ENCODE results near the gene SNU13. TPM values are rescaled to one million over a fixed set of nuclear protein-coding genes. Genes with fewer than 3 reads are reported as not detected.

Gene SNU13
- total and polyA plus RNA-seq, 2 of the 4 experiments (the other 2 are of a cell fraction), result 122 to 185 TPM

- H3K27me3 ChIP-seq (ENCODE audit: control insufficient read depth, insufficient read depth, low read length), result peaks cover 7% of the 10 kb centered on the region
- no peak overlapping the region for H2BK120ac ChIP-seq (ENCODE audit: low read depth, low read length)
- ChIA-PET POLR2A (ENCODE audit: unreplicated experiment) (interaction anchor here (0.5 kb wide), 1 partner anchor 221 kb away, joined by 3 read pairs; no protein-coding TSS in a partner anchor), CTCF (no interaction called here)
- no peak overlapping the region for H3K4me3 ChIP-seq (ENCODE audit: insufficient read depth, low read depth, low read length)
- H4K5ac ChIP-seq (ENCODE audit: low read depth, low read length), result no peak overlapping the region
- in situ Hi-C loops (cut with MboI; ENCODE audit: low sequenced_read_pairs) (no loop called here), dilution Hi-C loops (cut with HindIII; ENCODE audit: low sequenced_read_pairs, unreplicated experiment) (no loop called here), intact Hi-C loops (cut with micrococcal nuclease) (no loop called here)
- no peak overlapping the region for H3K23ac ChIP-seq (ENCODE audit: low read depth, low read length)
- H3K4me2 ChIP-seq (ENCODE audit: low read depth, low read length), result no peak overlapping the region
- no peak overlapping the region for H2BK20ac ChIP-seq (ENCODE audit: low read depth, low read length)
- no peak overlapping the region for H3K27ac ChIP-seq (ENCODE audit: insufficient read depth, low read length)
- no peaks in the 10 kb centered on the region for H3K9me1 ChIP-seq (ENCODE audit: insufficient read depth, low read length)
- H3K4ac ChIP-seq (ENCODE audit: low read depth, low read length), result no peak overlapping the region
- H2AK5ac ChIP-seq (ENCODE audit: low read depth, low read length), result no peak overlapping the region
- no peaks in the 10 kb centered on the region for H3K9me3 ChIP-seq (ENCODE audit: control insufficient read depth, insufficient read depth, low read length)
- H3K36me3 ChIP-seq (ENCODE audit: control insufficient read depth, insufficient read depth, low read length), result no peaks in the 10 kb centered on the region
- no peak overlapping the region for H3K9ac ChIP-seq (ENCODE audit: low read depth, low read length)
- no peak overlapping the region for H3K56ac ChIP-seq (ENCODE audit: extremely low read depth, insufficient read depth, low read length)
- H3K18ac ChIP-seq (ENCODE audit: low read depth, low read length), result no peak overlapping the region
- TF ChIP-seq CHD1 (IDR thresholded peaks at IDR 0.05; ENCODE audit: low read depth, low read length), result no peak
- no peak for TF ChIP-seq CTCF (conservative IDR thresholded peaks at IDR 0.05; ENCODE audit: low read depth, low read length)
- no peak for TF ChIP-seq USF2 (IDR thresholded peaks at IDR 0.05; ENCODE audit: low read depth, low read length)
- TF ChIP-seq MAZ (IDR thresholded peaks at IDR 0.05; ENCODE audit: borderline replicate concordance, low read depth, low read length), result no peak
- no peak for TF ChIP-seq ELK1 (IDR thresholded peaks at IDR 0.05; ENCODE audit: borderline replicate concordance, low read depth, low read length)
- TF ChIP-seq RCOR1 (IDR thresholded peaks at IDR 0.05; ENCODE audit: insufficient replicate concordance, low read length), result no peak
- no peak for TF ChIP-seq RFX5 (IDR thresholded peaks at IDR 0.05; ENCODE audit: low read depth, low read length)
- TF ChIP-seq MAFK (IDR thresholded peaks at IDR 0.05; ENCODE audit: low read depth, low read length), result no peak
- no peak for TF ChIP-seq BHLHE40 (IDR thresholded peaks at IDR 0.05; ENCODE audit: low read depth, low read length)
- TF ChIP-seq NFE2L2 (IDR thresholded peaks at IDR 0.05; ENCODE audit: low read depth, low read length), result no peak
- no peak for TF ChIP-seq RAD21 (IDR thresholded peaks at IDR 0.05; ENCODE audit: low read length)
- TF ChIP-seq CEBPB (IDR thresholded peaks at IDR 0.05; ENCODE audit: low read depth, low read length), result no peak
- no peak for TF ChIP-seq FOS (IDR thresholded peaks at IDR 0.05; ENCODE audit: low read depth, low read length)
- TF ChIP-seq MXI1 (IDR thresholded peaks at IDR 0.05; ENCODE audit: borderline replicate concordance, low read depth, low read length), result no peak
- TF ChIP-seq SMC3 (IDR thresholded peaks at IDR 0.05; ENCODE audit: low read depth, low read length), result no peak
- TF ChIP-seq POLR2A (IDR thresholded peaks at IDR 0.05; ENCODE audit: low read depth, low read length), result no peak
- no peak overlapping the region for H2BK5ac ChIP-seq (ENCODE audit: low read depth, low read length, poor library complexity, severe bottlenecking)
- DNase-seq (no peak), ATAC-seq (ENCODE audit: low read depth) (no peak)
- BruUV-seq (replicated peaks), result no TSS peak
- H3K79me1 ChIP-seq (ENCODE audit: low read depth in 1 of 2, low read length in 2 of 2), result no peaks in the 10 kb centered on the region
- no peak overlapping the region for H2BK15ac ChIP-seq (ENCODE audit: low read depth, low read length)
- no CpG with 5 or more reads among the region's 1 CpG for WGBS, 2 experiments (ENCODE audit: extremely low coverage in 2 of 2, insufficient read length in 1 of 2)
- H3K14ac ChIP-seq (replicated peaks; ENCODE audit: low read depth, low read length), result no peak overlapping the region
- H4K20me1 ChIP-seq (ENCODE audit: insufficient read depth, low read length), result no peaks in the 10 kb centered on the region
- H3K4me1 ChIP-seq (ENCODE audit: control insufficient read depth, insufficient read depth, low read length), result no peaks in the 10 kb centered on the region
- H4K8ac ChIP-seq (ENCODE audit: low read depth in 2 of 2, low read length in 2 of 2), result no peak overlapping the region
- no peak overlapping the region for H2AK9ac ChIP-seq (replicated peaks; ENCODE audit: low read depth, low read length, poor library complexity)
- no peak overlapping the region for H4K91ac ChIP-seq (ENCODE audit: insufficient read depth, low read depth, low read length)
- H2AFZ ChIP-seq (replicated peaks; ENCODE audit: low read length, poor library complexity), result no peak overlapping the region
These were observed 33.8 kb upstream of the SNU13 start for GRCh38 chr22:41722496-41722895.

Measured in IMR-90 (cell line).